GM23338 (cell line): Measurements from ENCODE around the gene DLG4.

Experiments
- CTCF ChIP-seq, 2 experiments: fragments of 200-600 bp in 1 of 2; sonication (generic) in 1 of 2; conservative IDR thresholded peaks; 2 replicates each; pipeline versions ENCODE4 v1.5.1 to v1.6.1; 2016 to 2017; ENCODE audit warnings: antibody characterized with exemption in 2 of 2, low read depth in 2 of 2, mild to moderate bottlenecking in 2 of 2, moderate library complexity in 1 of 2
- EZH2 ChIP-seq: fragments of 200-600 bp; sonication (generic); IDR thresholded peaks from one replicate; pipeline ENCODE4 v1.8.0; 2017; ENCODE audit warnings: antibody characterized with exemption, mild to moderate bottlenecking, low read depth; ENCODE audit not compliant: unreplicated experiment
- EZH2phosphoT487 ChIP-seq: fragments of 200-600 bp; sonication (generic); IDR thresholded peaks from one replicate; pipeline ENCODE4 v1.8.1; 2018; ENCODE audit warnings: antibody characterized with exemption; ENCODE audit not compliant: unreplicated experiment
- POLR2AphosphoS5 ChIP-seq: IDR thresholded peaks from 2 replicates; pipeline ENCODE4 v1.6.1; 2016; ENCODE audit warnings: antibody characterized with exemption, low read depth
- TF ChIP-seq, protein P1 (sequence below): IDR thresholded peaks from one replicate; pipeline ENCODE4 v1.6.1; 2018; ENCODE audit warnings: antibody characterized with exemption; ENCODE audit not compliant: unreplicated experiment

GRCh38 chr17:7139400-7139799 lies 80.2 kb downstream of the DLG4 start:
- no peak for TF ChIP-seq CTCF (conservative IDR thresholded peaks at IDR 0.05; ENCODE audit: low read depth in 2 of 2)
- no peak for TF ChIP-seq EZH2
- TF ChIP-seq EZH2phosphoT487 = no peak
- TF ChIP-seq, protein P1, sequence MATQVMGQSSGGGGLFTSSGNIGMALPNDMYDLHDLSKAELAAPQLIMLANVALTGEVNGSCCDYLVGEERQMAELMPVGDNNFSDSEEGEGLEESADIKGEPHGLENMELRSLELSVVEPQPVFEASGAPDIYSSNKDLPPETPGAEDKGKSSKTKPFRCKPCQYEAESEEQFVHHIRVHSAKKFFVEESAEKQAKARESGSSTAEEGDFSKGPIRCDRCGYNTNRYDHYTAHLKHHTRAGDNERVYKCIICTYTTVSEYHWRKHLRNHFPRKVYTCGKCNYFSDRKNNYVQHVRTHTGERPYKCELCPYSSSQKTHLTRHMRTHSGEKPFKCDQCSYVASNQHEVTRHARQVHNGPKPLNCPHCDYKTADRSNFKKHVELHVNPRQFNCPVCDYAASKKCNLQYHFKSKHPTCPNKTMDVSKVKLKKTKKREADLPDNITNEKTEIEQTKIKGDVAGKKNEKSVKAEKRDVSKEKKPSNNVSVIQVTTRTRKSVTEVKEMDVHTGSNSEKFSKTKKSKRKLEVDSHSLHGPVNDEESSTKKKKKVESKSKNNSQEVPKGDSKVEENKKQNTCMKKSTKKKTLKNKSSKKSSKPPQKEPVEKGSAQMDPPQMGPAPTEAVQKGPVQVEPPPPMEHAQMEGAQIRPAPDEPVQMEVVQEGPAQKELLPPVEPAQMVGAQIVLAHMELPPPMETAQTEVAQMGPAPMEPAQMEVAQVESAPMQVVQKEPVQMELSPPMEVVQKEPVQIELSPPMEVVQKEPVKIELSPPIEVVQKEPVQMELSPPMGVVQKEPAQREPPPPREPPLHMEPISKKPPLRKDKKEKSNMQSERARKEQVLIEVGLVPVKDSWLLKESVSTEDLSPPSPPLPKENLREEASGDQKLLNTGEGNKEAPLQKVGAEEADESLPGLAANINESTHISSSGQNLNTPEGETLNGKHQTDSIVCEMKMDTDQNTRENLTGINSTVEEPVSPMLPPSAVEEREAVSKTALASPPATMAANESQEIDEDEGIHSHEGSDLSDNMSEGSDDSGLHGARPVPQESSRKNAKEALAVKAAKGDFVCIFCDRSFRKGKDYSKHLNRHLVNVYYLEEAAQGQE = no peak
- TF ChIP-seq POLR2AphosphoS5 = no peak
